Measurements from ENCODE around the gene MAGEB6.
"Not testable (repeated sequence)": the region's sequence is repeated elsewhere in the genome, so short reads cannot be mapped to it uniquely, and the experiment has no call there.

MAGEB6 gene

GRCh38 chrX:26192204-26192603 lies at the start of gene MAGEB6:
Gene MAGEB6, plus strand, starts transcription at chrX:26192440. Its CDS starts 1,407 bp downstream, at chrX:26193847.
- Mint-ChIP-seq H3K9me3 (no peaks in the 10 kb centered on the region), H3K4me1 (no peaks in the 10 kb centered on the region), H3K27me3 (no peaks in the 10 kb centered on the region), H3K4me3 (no peak within 1 kb of the TSS), H3K27ac (no peak within 1 kb of the TSS)
- DNase-seq: no peak
- ATAC-seq: no peak

DNA sequence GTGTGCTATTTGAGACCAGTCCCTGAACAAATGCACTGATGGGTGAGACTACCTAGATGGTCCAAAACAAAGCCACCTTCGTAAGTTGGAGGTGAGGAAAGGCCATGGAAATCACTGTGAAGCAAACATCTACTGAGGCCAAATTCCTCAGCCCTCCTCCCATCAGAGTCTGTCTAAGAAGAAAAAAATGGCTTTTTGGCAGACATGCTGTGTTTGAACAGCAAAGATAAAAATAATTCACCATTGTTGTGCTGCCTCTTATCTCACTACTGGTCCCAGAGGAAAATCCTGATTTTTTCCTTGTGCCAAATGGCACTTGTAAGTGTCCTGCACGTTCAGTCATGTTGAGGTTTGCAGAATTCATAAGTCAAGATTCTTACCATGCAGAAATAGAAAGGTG lies 46.2 kb upstream of the MAGEB6 start:
- H3K4me1 Mint-ChIP-seq: no peaks in the 10 kb centered on the region
- peaks cover 0 to 7% of the 10 kb centered on the region in 2 donors for H3K9me3 Mint-ChIP-seq
- no peak overlapping the region for H3K27ac Mint-ChIP-seq
- DNase-seq: no peak
- no peak for ATAC-seq
- no peaks in the 10 kb centered on the region for H3K27me3 Mint-ChIP-seq
- no peak overlapping the region for H3K4me3 Mint-ChIP-seq

- Mint-ChIP-seq H3K27ac (no peak within 1 kb of the TSS), H3K9me3 (no peaks in the 10 kb centered on the region), H3K4me1 (no peaks in the 10 kb centered on the region), H3K4me3 (no peak within 1 kb of the TSS), H3K27me3 (no peaks in the 10 kb centered on the region)
- DNase-seq (no peak), ATAC-seq (no peak)
These were observed 31.9 kb upstream of the MAGEB6 start, which contains the start of gene MAGEB6B for GRCh38 chrX:26160301-26160700. Gene MAGEB6B, plus strand, starts transcription at chrX:26160601. Its CDS starts 0 bp downstream, at chrX:26160601.

- Mint-ChIP-seq H3K9me3 (no peaks in the 10 kb centered on the region), H3K27me3 (no peaks in the 10 kb centered on the region)
These were observed 11.3 kb downstream of the MAGEB6 start for GRCh38 chrX:26203561-26203960.

DNA sequence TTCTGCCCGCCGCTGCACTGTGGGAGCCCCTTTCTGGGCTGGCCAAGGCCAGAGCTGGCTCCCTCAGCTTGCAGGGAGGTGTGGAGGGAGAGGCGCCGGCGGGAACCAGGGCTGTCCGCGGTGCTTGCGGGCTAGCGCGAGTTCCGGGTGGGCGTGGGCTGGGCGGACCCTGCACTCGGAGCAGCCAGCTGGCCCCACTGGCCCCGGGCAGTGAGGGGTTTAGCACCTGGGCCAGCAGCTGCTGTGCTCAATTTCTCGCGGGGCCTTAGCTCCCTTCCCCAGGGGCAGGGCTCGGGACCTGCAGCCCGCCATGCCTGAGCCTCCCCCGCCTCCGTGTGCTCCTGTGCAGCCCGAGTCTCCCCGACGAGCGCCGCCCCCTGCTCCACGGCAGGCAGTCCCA lies 12.5 kb downstream of the MAGEB6 start:
- H3K4me1 Mint-ChIP-seq, ATAC-seq, H3K27ac Mint-ChIP-seq, H3K4me3 Mint-ChIP-seq, H3K27me3 Mint-ChIP-seq, H3K9me3 Mint-ChIP-seq, DNase-seq: not testable (repeated sequence)

More at GRCh38 chrX:26203561-26203960, 11.3 kb downstream of the MAGEB6 start:
- DNase-seq (no peak), ATAC-seq (no peak)
- Mint-ChIP-seq H3K4me1 (no peaks in the 10 kb centered on the region), H3K27ac (no peak overlapping the region), H3K4me3 (no peak overlapping the region)

GRCh38 chrX:26208012-26208411 lies 15.8 kb downstream of the MAGEB6 start:
- Mint-ChIP-seq H3K9me3 (no peaks in the 10 kb centered on the region), H3K4me3 (no peak overlapping the region), H3K27ac (no peak overlapping the region)

DNA sequence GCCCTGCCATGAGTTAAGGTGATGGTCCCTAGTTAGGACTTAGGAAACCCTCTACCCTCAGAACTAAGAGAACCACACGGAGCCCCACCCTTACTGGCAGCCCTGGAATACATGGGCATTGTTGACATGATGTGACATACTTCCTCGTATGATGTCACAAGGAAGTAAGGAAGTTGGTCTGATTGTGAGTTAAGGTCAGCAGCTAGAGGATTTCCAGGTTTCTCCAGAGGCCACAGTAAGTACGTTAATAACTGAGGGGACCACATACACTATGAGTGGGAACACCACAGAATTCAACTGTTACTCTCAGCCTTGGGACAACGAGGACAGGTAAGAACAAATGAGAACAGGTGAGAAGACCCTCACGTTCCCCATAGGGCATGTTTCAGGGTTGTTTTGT lies 23.6 kb downstream of the MAGEB6 start, which contains the start of gene MAGEB5:
Gene MAGEB5, plus strand, starts transcription at position 301 of the 400 bp plus-strand sequence. CDS start 1,133 bp downstream, outside the sequence.
- DNase-seq (no peak), ATAC-seq (no peak)
- H3K4me1 Mint-ChIP-seq: no peaks in the 10 kb centered on the region
- H3K4me3 Mint-ChIP-seq: no peak within 1 kb of the TSS
- no peaks in the 10 kb centered on the region for H3K27me3 Mint-ChIP-seq
- no peak within 1 kb of the TSS for H3K27ac Mint-ChIP-seq
- H3K9me3 Mint-ChIP-seq: no peaks in the 10 kb centered on the region

More at GRCh38 chrX:26208012-26208411, 15.8 kb downstream of the MAGEB6 start:
- DNase-seq (no peak), ATAC-seq (no peak)
- no peaks in the 10 kb centered on the region for H3K27me3 Mint-ChIP-seq
- H3K4me1 Mint-ChIP-seq: no peaks in the 10 kb centered on the region

DNA sequence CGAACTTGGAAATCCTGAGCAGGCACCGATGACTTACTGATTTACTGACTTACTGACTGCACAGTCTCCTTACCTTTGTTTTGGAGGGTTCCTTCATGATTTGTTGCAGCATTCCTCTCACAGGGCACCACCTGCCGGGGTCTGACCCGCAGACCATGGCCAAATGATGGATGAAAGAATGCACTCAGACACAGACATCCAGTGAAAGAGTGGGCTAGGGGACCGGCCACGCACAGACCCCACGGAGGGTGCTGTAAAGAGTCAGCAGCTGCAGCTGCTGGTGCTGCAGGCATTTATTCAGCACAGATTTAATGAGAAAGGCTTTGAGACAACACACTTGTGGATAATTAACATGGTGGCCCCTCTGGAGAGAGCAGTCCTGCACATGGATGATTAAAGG lies 27.1 kb downstream of the MAGEB6 start:
- H3K27ac Mint-ChIP-seq: no peak overlapping the region
- H3K9me3 Mint-ChIP-seq: no peaks in the 10 kb centered on the region
- ATAC-seq (no peak), DNase-seq (no peak)
- H3K4me3 Mint-ChIP-seq: no peak overlapping the region
- H3K27me3 Mint-ChIP-seq: no peaks in the 10 kb centered on the region
- H3K4me1 Mint-ChIP-seq: no peaks in the 10 kb centered on the region

- Mint-ChIP-seq H3K27ac (no peak overlapping the region), H3K27me3 (no peaks in the 10 kb centered on the region), H3K4me3 (no peak overlapping the region), H3K9me3 (peaks cover 2 to 7% of the 10 kb centered on the region in 2 donors), H3K4me1 (no peaks in the 10 kb centered on the region)
- ATAC-seq (no peak), DNase-seq (no peak)
These were observed 41.9 kb downstream of the MAGEB6 start for GRCh38 chrX:26234177-26234576.
